H1 (cell line): ENCODE measurements around the gene WRAP73. TPM values are rescaled to one million over a fixed set of nuclear protein-coding genes. Genes with fewer than 3 reads are reported as not detected.

Experiments used
- CTCF ChIA-PET: fragments of 300-600 bp; sonication (Branson Sonifier 250); formaldehyde crosslinking; loops from one replicate; lab custom pipeline; 2021; ENCODE audit not compliant: partially characterized antibody; lab: Charles Lee
- POLR2A ChIA-PET: fragments of 300-600 bp; sonication (Branson Sonifier 250); formaldehyde crosslinking; loops from one replicate; lab custom pipeline; 2021; ENCODE audit warnings: inconsistent platforms; ENCODE audit not compliant: partially characterized antibody; lab: Charles Lee
- DNase-seq, 2 experiments: peaks; one replicate each; pipeline versions ENCODE4 v3.0.0 to v3.0.0-alpha.2; 2010 to 2022; ENCODE audit warnings: low spot score in 2 of 2, low read depth in 1 of 2, mixed read lengths in 1 of 2
- FAIRE-seq: peaks from 2 replicates; lab custom pipeline; 2011; peaks lifted over from hg19 to GRCh38; lab: Jason Lieb, UNC
- H2AFZ ChIP-seq: 2 replicates; pipeline ENCODE4 v1.8.1; 2012; ENCODE audit warnings: low read length, inconsistent platforms
- H2AK5ac ChIP-seq: 2 replicates; pipeline ENCODE4 v1.6.1; 2013; ENCODE audit warnings: low read depth, low read length
- H2BK120ac ChIP-seq: replicated peaks from 2 replicates; pipeline ENCODE3; 2013; ENCODE audit warnings: low read depth, low read length, inconsistent platforms
- H2BK12ac ChIP-seq: 2 replicates; pipeline ENCODE4 v1.6.1; 2013; ENCODE audit warnings: low read depth, low read length
- H2BK15ac ChIP-seq: 2 replicates; pipeline ENCODE4 v1.6.1; 2013; ENCODE audit warnings: low read length
- H2BK20ac ChIP-seq: 2 replicates; pipeline ENCODE4 v1.6.1; 2013; ENCODE audit warnings: low read length
- H2BK5ac ChIP-seq: 2 replicates; pipeline ENCODE4 v1.6.1; 2013; ENCODE audit warnings: low read depth, low read length
- H3K14ac ChIP-seq: 2 replicates; pipeline ENCODE4 v1.6.1; 2013; ENCODE audit warnings: inconsistent platforms; ENCODE audit not compliant: insufficient read length
- H3K18ac ChIP-seq: 2 replicates; pipeline ENCODE4 v1.6.1; 2013; ENCODE audit warnings: low read length; ENCODE audit errors: extremely low read depth
- H3K23ac ChIP-seq: 2 replicates; pipeline ENCODE4 v1.6.1; 2013; ENCODE audit warnings: inconsistent platforms; ENCODE audit not compliant: insufficient read length
- H3K23me2 ChIP-seq: 2 replicates; pipeline ENCODE4 v1.6.1; 2013; ENCODE audit warnings: low read depth, low read length
- H3K27ac ChIP-seq: 2 replicates; pipeline ENCODE4 v1.6.1; 2011; ENCODE audit warnings: low read depth, low read length, inconsistent platforms
- H3K27me3 ChIP-seq, 4 experiments: replicated peaks in 1 of 4; 1 replicate in 1 of 4; 2 replicates in 3 of 4; pipeline versions ENCODE4 v1.6.1 to v1.8.1; 2011 to 2013; ENCODE audit warnings: low read length in 3 of 4, mild to moderate bottlenecking in 3 of 4, inconsistent platforms in 2 of 4, mixed read lengths in 2 of 4, moderate library complexity in 1 of 4; ENCODE audit not compliant: control insufficient read depth in 3 of 4, insufficient read depth in 3 of 4; ENCODE audit errors: extremely low read depth in 1 of 4
- H3K36me3 ChIP-seq, 4 experiments: 2 replicates each; pipeline versions ENCODE4 v1.6.1 to v1.8.1; 2011 to 2013; ENCODE audit warnings: mild to moderate bottlenecking in 4 of 4, low read length in 3 of 4, moderate library complexity in 2 of 4, control low read depth in 1 of 4, inconsistent platforms in 1 of 4; ENCODE audit not compliant: insufficient read depth in 4 of 4, control insufficient read depth in 2 of 4
- H3K4ac ChIP-seq: replicated peaks from 2 replicates; pipeline ENCODE3; 2013; ENCODE audit warnings: low read length, low read depth, mixed read lengths, inconsistent platforms; ENCODE audit not compliant: insufficient read length
- H3K4me1 ChIP-seq, 4 experiments: replicated peaks in 1 of 4; 1 replicate in 1 of 4; 2 replicates in 3 of 4; pipeline versions ENCODE4 v1.6.1 to v1.8.1; 2011 to 2013; ENCODE audit warnings: low read length in 3 of 4, inconsistent platforms in 2 of 4, mixed read lengths in 1 of 4; ENCODE audit not compliant: insufficient read depth in 4 of 4, control insufficient read depth in 3 of 4
- H3K4me2 ChIP-seq, 2 experiments: 2 replicates each; pipeline versions ENCODE4 v1.6.1 to v1.8.1; 2011 to 2013; ENCODE audit warnings: low read depth in 2 of 2, low read length in 2 of 2, control low read depth in 1 of 2, inconsistent platforms in 1 of 2, mild to moderate bottlenecking in 1 of 2; ENCODE audit not compliant: insufficient read depth in 1 of 2
- H3K4me3 ChIP-seq, 4 experiments: fragments of 200-600, 300-600 bp in 1 of 4; sonication (generic), shearing (Covaris generic), sonication (Bioruptor Twin) in 1 of 4; 2 replicates each; pipeline versions ENCODE4 v1.5.1 to v1.8.1; 2011 to 2016; ENCODE audit warnings: low read length in 4 of 4, low read depth in 3 of 4, control low read depth in 2 of 4, inconsistent platforms in 2 of 4, mild to moderate bottlenecking in 2 of 4, mixed read lengths in 1 of 4, moderate library complexity in 1 of 4; ENCODE audit not compliant: insufficient read depth in 2 of 4; ENCODE audit errors: extremely low read depth in 1 of 4
- H3K56ac ChIP-seq: replicated peaks from 2 replicates; pipeline ENCODE3; 2013; ENCODE audit warnings: low read depth, mild to moderate bottlenecking, mixed read lengths, low read length, inconsistent platforms; ENCODE audit not compliant: insufficient read length
- H3K79me1 ChIP-seq: 2 replicates; pipeline ENCODE4 v1.6.1; 2013; ENCODE audit warnings: low read depth, low read length, control low read depth
- H3K79me2 ChIP-seq, 2 experiments: 2 replicates each; pipeline versions ENCODE4 v1.6.1 to v1.8.1; 2012 to 2013; ENCODE audit warnings: low read length in 2 of 2, mild to moderate bottlenecking in 2 of 2, inconsistent platforms in 1 of 2; ENCODE audit not compliant: insufficient read depth in 2 of 2, control insufficient read depth in 1 of 2
- H3K9ac ChIP-seq, 4 experiments: replicated peaks in 1 of 4; 1 replicate in 1 of 4; 2 replicates in 3 of 4; pipeline versions ENCODE4 v1.6.1 to v1.8.1; 2011 to 2013; ENCODE audit warnings: low read depth in 3 of 4, low read length in 3 of 4, control low read depth in 2 of 4, mild to moderate bottlenecking in 2 of 4, moderate library complexity in 2 of 4, inconsistent platforms in 1 of 4; ENCODE audit errors: extremely low read depth in 1 of 4
- H3K9me3 ChIP-seq, 2 experiments: 2 replicates each; pipeline versions ENCODE4 v1.6.1 to v1.8.1; 2012 to 2013; ENCODE audit warnings: mild to moderate bottlenecking in 2 of 2, moderate library complexity in 2 of 2, control low read depth in 1 of 2, inconsistent platforms in 1 of 2, low read depth in 1 of 2, low read length in 1 of 2, mixed read lengths in 1 of 2; ENCODE audit not compliant: insufficient read depth in 2 of 2
- H4K20me1 ChIP-seq, 2 experiments: replicated peaks in 1 of 2; 2 replicates each; pipeline versions ENCODE3 to v1.8.1; 2011 to 2013; ENCODE audit warnings: inconsistent platforms in 2 of 2, low read length in 2 of 2, mild to moderate bottlenecking in 1 of 2; ENCODE audit not compliant: insufficient read depth in 2 of 2, control insufficient read depth in 1 of 2
- H4K5ac ChIP-seq: 2 replicates; pipeline ENCODE4 v1.6.1; 2013; ENCODE audit warnings: low read length, low read depth, mixed read lengths, inconsistent platforms; ENCODE audit not compliant: insufficient read length
- H4K8ac ChIP-seq: 2 replicates; pipeline ENCODE4 v1.8.0; 2013; ENCODE audit warnings: mild to moderate bottlenecking, moderate library complexity, low read length, inconsistent platforms; ENCODE audit not compliant: insufficient read depth; ENCODE audit errors: extremely low read depth
- H4K91ac ChIP-seq: replicated peaks from 2 replicates; pipeline ENCODE3; 2013; ENCODE audit warnings: low read length, mixed read lengths, inconsistent platforms; ENCODE audit not compliant: insufficient read length
- SP2 ChIP-seq: IDR thresholded peaks from 2 replicates; pipeline ENCODE4 v1.6.1; 2012; ENCODE audit warnings: mild to moderate bottlenecking, low read length, inconsistent platforms
- TAF7 ChIP-seq: optimal IDR thresholded peaks from 2 replicates; pipeline ENCODE3; 2011; ENCODE audit warnings: low read depth, mild to moderate bottlenecking, inconsistent platforms, low read length, moderate library complexity, borderline replicate concordance
- TCF12 ChIP-seq: IDR thresholded peaks from 2 replicates; pipeline ENCODE4 v1.6.1; 2011; ENCODE audit warnings: low read depth, mild to moderate bottlenecking, low read length
- WGBS, 2 experiments: shearing (Covaris generic) in 1 of 2; methylation state at CpG; one replicate each; pipeline versions ENCODE4 v1.1.6 to v1.1.7; 2013 to 2015; ENCODE audit warnings: low lambda C conversion rate in 2 of 2, mixed read lengths in 2 of 2, inconsistent platforms in 1 of 2, low coverage in 1 of 2, missing lambda C conversion rate in 1 of 2; ENCODE audit not compliant: insufficient replicate concordance in 2 of 2, insufficient coverage in 1 of 2, insufficient read length in 1 of 2; ENCODE audit errors: extremely low coverage in 1 of 2, missing lambda C conversion rate in 1 of 2; 5-methylcytosine and 5-hydroxymethylcytosine counted together
- polyA plus RNA-seq, 7 experiments: library from polyadenylated mRNA; depleted of rRNA in 3 of 7; stranded (reverse) in 5 of 7; unstranded in 2 of 7; fragments of >200 nt in 5 of 7; fragments of 200-250 nt in 2 of 7; gene quantifications; 1 replicate in 5 of 7; 2 replicates in 1 of 7; 4 replicates in 1 of 7; pipeline versions ENCODE4 v1.2.1 to v1.2.3, GENCODE V29; 2011 to 2013; ENCODE audit warnings: missing spikeins in 2 of 7, mixed read lengths in 2 of 7
- total RNA-seq: library from RNA; stranded (reverse); fragmentation: NEBNext Ultra II Directional; extraction: Animal tissue kit (Norgen Biotek cat#: 25700); gene quantifications from 2 replicates; pipeline ENCODE4 v1.2.1, GENCODE V29; 2021

The WRAP73 gene
- total and polyA plus RNA-seq, 2 of the 8 experiments (the other 6 are each of a cell fraction or from before 2014, with no cell fraction given) = 30.3 to 50.7 TPM

- FAIRE-seq (no peak), DNase-seq (no peak)
- Histone ChIP-seq H3K56ac (no peak overlapping the region), H3K27ac (no peak overlapping the region), H3K4me2 (no peak overlapping the region), H2BK120ac (no peak overlapping the region), H2AK5ac (no peak overlapping the region), H4K20me1 (no peaks in the 10 kb centered on the region), H3K27me3 (peaks cover 0 to 7% (median 2%) of the 10 kb centered on the region in 4 experiments; a peak in 4 of 7 replicates), H2BK12ac (no peak overlapping the region), H3K23ac (no peak overlapping the region), H3K36me3 (no peaks in the 10 kb centered on the region), H3K14ac (no peak overlapping the region), H3K9me3 (no peaks in the 10 kb centered on the region), H3K4me1 (peaks cover 0 to 9% (median 6%) of the 10 kb centered on the region in 4 experiments; a peak in 5 of 7 replicates), H2AFZ (no peak overlapping the region), H4K8ac (no peak overlapping the region; the same call in 1 of the 2 replicates), H2BK5ac (no peak overlapping the region), H3K18ac (no peak overlapping the region), H3K4me3 (no peak overlapping the region), H3K79me1 (no peaks in the 10 kb centered on the region), H2BK20ac (no peak overlapping the region), H3K23me2 (no peaks in the 10 kb centered on the region), H4K91ac (no peak overlapping the region), H4K5ac (no peak overlapping the region), H3K9ac (no peak overlapping the region), H3K4ac (no peak overlapping the region), H2BK15ac (no peak overlapping the region), H3K79me2 (no peaks in the 10 kb centered on the region)
- ChIA-PET CTCF (interaction anchor here (0.7 to 1.5 kb wide), 9 partner anchors 9 to 94 kb away, joined by 3 to 7 read pairs (median 5); no protein-coding TSS in a partner anchor), POLR2A (no interaction called here)
- 90% methylated on average over 14 of the region's 14 CpGs; no CpG with 5 or more reads in 1 of the 2 experiments for WGBS, 2 experiments
- TF ChIP-seq TAF7 (no peak), SP2 (no peak), TCF12 (no peak)
Observed at GRCh38 chr1:3664700-3665375, 14.9 kb upstream of the WRAP73 start.
